HG03558 (cell line): ENCODE data around the gene TEKT1.
"Not testable (repeated sequence)": the region's sequence is repeated elsewhere in the genome, so short reads cannot be mapped to it uniquely, and the experiment has no call there.

ENCODE experiments used
- ATAC-seq: cut with Tn5 transposase; IDR thresholded peaks from one replicate; pipeline ENCODE4 v1.9.1; 2021; ENCODE audit warnings: moderate number of reproducible peaks; ENCODE audit not compliant: unreplicated experiment; ENCODE audit errors: extremely low read depth

Gene TEKT1

DNA sequence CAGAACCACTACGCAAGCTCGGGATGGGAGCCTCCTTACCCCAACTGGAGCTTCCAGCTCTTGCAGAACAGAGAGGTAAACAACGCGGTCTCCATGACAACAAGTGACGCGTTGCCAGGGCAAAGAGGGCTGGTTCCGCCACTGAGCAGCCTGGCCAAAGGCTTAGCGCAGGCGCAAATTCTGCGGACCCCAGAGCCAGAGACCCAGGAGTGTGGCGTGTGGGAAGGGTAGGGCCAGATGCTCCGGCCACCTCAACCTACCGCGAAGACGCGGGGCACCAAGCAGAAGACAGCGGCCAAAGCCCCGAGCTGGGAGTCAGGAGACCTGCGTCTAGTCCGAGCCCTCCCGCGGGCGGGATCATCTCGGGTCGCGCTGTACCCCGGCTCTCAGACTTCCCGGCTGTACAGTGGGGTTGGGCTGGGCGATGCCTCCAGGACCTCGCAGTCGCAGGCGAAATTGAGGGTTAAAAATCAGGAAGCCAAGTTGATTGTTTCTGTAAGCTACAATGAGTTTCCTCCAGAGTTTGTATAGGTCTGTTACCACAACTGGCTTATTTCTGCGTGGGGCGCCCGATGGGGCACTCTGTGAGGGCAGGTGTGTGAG lies at the start of gene TEKT1:
TSS of gene TEKT1 (minus strand) at position 69 of the 603 bp plus-strand sequence. CDS start 1,353 bp downstream, outside the sequence.
- no peak for ATAC-seq

DNA sequence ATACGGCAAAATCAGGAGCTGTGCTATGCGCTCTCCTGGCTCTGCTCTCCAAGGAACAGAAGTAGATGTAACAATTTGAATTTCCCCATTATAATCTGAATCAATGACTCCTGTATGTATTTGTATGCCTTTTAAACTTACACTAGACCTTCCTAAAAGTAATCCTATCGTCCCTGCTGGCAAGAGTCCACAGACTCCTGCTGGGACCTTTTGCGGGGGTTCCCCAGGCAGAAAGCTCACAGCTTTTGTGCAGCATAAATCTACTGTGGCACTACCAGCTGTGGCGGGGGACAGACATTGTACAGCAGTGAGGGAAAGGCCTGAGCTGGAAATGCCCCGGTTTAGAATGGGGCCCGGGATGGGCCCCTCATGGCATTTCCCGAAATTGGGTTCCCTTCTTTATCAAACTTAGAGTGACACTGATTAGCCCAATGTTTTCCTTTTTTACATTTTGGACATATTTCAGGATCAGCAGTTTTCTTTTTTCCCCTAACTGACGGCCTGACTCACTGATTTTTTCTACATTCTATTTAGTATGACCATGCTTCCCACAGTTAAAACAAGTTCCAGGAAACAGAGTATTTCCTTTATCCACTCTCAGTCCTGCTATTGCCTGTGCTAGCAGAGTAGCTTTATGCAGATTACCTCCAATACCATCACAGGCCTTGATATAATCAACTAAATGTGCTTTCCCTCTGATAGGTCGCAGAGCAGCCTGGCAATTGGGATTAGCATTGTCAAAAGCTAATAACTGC lies 47.9 kb upstream of the TEKT1 start:
- ATAC-seq = not testable (repeated sequence)

DNA sequence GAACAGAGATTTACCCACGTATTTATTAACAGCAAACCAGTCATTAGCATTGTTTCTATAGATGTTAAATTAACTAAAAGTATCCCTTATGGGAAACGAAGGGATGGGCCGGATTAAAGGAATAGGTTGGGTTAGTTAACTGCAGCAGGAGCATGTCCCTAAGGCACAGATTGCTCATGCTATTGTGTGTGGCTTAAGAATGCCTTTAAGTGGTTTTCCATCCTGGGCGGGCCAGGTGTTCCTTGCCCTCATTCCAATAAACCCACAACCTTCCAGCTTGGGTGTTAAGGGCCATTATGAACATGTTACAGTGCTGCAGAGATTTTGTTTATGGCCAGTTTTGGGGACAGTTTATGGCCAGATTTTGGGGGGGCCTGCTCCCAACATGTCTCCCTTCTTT lies 43.7 kb upstream of the TEKT1 start:
- ATAC-seq = not testable (repeated sequence)

DNA sequence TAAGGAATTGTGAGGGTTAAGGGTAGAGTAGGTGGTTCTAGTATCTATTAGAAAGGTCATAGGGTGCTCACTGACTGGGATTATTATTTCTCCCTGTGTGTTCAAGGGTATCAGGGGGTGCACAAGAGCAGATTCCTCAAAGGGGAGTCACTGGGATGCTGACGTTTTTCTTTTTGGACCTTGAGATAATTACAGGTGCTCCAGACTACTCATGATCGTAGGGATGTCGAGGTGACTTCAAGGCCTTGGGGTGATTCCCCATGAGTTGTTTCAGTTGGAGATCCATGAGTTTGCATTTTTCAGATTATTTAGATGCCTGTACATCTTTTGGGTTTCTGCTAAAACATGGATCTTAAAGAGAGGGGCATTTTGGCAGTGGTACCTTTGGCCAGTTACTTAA lies 41.4 kb upstream of the TEKT1 start:
- no peak for ATAC-seq

DNA sequence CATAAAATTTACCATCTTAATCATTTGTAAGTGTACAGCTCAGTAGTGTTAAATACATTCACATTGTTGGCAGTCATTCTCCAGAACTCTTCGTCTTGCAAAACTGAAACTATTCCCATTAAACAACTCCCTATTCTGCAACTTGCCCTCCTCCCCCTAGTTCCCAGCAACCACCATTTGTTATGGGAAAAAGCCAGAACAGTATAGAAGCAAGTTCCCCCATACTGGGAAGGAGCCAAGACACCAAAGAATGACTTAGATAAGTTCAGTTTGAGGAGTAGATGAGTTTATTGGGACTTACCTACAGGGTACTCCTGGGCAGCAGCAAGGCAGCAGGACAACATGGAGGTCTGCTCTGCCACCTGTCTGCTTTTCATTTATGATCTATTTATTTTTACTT lies 39.3 kb upstream of the TEKT1 start:
- ATAC-seq = no peak

DNA sequence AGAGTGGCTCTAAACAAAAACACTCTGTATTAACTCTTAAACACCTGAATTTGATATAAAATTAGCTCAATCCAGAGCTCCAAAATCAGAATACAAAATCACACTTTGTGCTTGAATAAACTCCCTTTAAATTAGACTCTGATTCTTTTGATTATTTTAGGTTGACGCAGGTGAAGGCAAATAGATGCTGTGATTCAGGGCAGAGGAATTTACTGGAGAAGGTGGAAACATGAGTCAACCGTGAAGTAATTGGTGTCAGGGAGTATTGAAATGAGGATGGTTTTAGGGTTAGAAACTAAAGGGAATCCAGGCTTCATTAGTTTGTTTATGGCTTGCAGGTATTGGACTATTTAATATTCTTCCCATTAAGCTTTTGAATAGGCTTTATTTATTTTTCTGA lies 37.1 kb upstream of the TEKT1 start:
- no peak for ATAC-seq

DNA sequence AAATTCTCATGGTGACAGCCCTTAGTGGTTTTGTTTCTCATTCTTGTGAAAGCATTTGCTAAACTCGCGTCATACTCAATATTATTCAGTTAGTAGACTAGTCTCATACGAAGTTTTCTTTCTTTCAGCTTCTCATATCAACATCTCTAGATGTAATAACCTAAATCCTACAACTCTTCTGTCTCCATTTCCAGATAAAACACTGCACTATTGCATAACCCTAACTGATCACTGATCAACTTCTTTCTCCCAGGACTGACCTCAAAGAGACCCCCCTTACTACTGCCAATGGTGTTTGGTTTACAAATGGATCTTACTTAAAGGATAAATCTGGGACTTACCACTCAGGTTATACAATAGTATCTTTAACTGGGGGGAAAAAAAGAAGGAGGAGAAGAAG lies 36.3 kb upstream of the TEKT1 start:
- no peak for ATAC-seq

DNA sequence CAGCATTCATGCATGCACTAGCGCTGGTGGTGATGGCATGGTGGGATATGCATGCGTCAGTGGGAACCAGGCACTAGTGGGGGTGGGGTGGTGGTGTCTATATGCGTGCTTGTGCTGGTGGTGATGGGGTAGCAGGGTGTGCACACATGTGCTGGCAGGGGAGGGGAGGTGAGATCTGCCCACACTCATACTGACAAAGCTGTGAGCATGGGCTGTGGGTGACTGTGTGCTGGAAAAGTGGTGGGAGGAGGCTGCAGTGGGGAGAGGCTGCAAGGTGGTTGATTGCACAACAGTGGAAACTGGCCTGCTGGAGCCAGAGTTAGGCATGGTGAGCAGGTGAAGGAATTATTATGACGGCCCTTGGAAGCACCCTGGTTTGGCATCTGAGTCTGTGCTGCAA lies 31.3 kb upstream of the TEKT1 start:
- ATAC-seq = no peak

DNA sequence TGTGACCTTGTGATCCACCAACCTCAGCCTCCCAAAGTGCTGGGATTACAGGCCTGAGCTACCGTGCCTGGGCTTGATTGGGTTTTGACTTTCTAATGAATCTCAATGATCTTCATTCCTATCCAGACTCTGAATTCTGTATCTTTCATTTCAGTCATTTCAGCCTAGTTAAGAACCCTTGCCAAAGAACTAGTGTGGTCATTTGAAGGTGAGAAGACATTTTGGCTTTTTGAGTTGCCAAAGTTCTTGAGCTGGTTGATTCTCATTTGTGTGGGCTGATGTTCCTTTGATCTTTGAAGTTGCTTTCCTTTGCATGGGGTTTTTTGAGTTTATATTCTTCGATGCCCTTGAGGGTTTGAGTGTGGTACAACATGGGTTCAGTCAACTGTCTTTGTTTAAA lies 30.6 kb upstream of the TEKT1 start:
- ATAC-seq = no peak

DNA sequence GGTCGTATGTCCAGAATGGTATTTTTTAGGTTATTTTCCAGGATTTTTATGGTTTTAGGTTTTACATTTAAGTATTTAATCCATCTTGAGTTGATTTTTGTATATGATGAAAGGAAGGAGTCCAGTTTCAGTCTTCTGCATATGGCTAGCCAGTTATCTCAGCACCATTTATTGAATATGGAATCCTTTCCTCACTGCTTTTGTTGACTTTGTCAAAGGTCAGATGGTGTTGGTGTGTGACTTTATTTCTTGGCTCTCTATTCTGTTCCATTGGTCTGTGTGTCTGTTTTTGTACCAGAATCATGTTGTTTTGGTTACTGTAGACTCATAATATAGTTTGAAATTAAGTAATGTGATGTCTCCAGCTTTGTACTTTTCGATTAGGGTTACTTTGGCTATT lies 26.4 kb upstream of the TEKT1 start:
- ATAC-seq = no peak

DNA sequence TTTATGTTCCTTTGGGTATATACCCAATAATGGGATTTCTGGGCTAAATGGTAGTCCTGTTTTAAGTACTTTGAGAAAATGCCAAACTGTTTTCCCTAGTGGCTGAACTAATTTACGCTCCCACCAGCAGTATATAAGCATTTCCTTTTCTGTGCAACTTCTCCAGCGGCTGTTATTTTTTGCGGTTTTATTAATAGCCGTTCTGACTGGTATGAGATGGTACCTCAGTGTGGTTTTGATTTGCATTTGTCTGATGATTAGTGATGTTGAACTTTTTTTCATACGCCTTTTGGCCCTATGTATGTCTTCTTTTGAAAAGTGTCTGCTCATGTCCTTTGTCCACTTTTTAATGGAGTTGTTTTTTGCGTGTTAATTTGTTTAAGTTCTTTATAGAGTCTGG lies 25.8 kb upstream of the TEKT1 start:
- ATAC-seq = no peak

DNA sequence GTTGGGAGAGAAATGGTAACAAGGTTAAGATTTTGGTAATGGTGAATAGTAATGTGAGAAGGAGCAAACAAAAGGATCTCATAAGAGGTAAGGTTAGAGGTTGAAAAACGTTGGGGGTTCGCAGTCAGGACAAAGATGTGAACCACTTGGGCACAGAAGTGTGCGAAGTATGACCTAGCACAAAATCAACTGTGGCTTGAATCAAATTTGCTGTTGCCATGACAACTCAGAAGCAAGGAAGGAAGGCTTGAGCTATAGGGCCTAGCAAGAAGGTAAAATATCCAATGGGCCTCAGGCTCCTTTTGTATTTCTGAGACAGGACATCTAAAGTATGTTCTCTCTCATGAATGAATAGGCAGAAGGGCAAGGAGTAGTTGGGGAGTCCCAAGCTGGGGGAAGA lies 24.5 kb upstream of the TEKT1 start:
- ATAC-seq = no peak

DNA sequence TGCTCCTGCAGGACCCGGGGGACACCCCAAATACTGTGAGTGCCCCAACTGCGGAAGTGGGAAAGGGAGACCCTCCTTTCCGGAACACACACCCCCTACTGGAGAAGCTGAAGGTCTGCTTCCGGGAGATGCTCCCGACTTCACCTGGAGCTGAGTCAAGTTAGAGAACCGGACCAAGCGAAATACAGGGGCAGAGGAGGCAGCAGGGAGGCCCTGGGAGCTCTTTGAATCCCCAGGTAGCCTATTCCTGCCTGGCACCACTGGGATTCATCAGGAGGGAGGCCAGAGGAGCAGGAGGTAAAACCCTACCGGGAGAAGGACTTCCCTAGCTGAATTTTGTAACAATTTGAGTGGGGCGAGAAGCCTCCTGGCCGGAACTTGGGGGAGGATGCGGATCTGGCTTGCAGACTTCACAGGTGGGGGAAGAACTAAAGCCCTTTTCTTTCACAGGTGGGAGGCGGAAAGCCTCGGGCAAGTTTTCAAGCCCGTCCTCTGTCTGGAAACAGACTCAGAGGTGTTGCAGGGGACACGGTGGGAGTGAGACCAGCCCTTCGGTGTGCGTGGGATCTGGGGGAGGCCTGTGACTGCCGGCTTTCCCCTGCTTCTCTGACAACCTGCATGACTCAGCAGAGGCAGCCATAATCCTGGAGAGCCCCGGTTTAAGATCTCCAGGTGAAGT lies 22.4 kb upstream of the TEKT1 start:
- no peak for ATAC-seq

DNA sequence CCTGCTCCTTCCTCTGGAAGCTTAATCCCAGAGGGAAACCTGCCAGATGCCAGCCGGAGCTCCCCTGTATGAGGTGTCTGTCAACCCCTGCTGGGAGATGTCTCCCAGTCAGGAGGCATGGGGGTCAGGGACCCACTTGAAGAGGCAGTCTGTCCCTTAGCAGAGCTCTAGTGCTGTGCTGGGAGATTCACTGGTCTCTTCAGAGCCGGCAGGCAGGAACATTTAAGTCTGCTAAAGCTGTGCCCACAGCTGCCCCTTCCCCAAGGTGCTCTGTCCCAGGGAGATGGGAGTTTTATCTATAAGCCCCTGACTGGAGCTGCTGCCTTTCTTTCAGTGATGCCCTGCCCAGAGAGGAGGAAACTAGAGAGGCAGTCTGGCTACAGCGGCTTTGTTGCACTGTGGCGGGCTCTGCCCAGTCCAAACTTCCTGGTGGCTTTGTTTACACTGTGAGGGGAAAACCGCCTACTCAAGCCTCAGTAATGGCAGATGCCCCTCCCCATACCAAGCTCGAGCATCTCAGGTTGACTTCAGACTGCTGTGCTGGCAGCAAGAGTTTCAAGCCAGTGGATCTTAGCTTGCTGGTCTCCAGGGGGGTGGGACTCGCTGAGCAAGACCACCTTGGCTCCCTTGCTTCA lies 17.1 kb upstream of the TEKT1 start:
- not testable (repeated sequence) for ATAC-seq

DNA sequence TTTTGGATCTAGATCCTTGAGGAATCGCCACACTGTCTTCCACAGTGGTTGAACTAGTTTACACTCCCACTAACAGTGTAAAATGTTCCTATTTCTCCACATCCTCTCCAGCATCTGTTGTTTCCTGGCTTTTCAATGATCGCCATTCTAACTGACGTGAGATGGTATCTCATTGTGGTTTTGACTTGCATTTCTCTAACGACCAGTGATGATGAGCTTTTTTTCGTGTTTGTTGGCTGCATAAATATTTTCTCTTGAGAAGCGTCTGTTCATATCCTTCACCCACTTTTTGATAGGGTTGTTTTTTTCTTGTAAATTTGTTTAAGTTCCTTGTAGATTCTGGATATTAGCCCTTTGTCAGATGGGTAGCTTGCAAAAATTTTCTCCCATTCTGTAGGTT lies 14.6 kb upstream of the TEKT1 start:
- not testable (repeated sequence) for ATAC-seq

DNA sequence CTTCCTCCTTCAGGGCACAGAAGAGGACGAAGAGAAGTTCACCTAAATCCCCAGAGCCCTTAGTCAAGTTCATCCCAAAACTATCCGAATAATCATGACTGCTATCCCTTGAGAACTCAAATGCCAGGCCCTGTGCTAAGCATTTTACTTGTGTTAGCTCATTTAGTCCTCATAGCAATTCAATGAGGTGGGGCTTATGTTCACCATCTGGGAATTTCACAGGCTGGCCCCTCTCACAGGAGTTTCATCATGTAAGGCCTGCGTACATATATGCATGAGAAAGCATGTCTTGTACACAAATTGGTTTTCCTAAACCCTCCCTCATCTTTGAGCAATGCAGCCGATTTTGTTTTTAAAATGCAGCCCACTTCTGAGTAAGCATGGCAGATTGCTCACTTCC lies 12.9 kb upstream of the TEKT1 start:
- not testable (repeated sequence) for ATAC-seq

DNA sequence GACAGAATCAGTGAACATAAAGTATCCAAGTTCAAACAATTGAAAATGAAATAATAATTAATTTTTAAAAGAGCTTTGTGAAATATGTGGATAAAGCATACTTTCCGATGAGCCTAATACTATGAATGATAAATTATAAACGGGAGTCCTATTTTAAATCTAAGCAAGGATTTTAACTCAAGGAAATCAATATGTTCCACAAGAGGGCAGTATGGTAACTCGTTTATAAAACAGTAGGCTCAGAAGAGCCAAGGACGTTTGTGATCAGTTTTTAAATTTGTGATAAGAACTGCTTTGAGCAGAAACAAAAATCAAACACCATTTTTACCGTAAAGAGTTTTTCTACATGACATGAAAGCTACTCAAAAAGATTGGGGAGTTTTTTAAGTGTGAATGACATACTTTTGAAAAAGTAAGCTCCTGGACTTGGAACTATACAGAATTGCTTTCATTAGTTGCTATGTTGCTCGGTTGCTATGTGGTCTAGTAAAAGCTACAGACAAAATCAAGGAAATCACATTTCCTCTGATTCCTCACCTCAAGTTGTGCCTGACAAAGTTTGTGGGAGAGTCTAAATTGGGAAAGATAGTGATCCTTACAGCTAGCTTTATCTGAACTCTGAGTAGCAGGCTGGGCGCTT lies 11.8 kb upstream of the TEKT1 start:
- ATAC-seq = no peak

DNA sequence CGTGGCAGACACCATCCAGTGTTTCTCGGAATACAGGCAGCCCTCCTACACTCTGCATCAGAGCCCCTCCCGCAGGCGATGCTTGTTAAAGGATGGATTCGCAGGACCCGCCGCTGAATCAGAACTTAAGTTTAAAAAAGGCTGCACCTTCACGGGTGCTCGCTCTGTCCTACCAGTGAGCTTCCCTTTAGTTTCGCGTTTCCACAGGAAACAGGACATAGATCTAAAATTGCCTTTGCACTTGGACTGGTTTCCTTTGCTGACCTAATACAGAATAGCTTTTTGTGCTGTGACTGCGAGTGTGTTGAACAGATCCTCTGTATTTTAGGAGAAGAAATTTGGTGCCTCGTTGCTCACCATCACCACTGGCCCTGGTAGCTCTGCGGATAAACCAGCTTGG lies 10.2 kb upstream of the TEKT1 start:
- ATAC-seq = not testable (repeated sequence)

DNA sequence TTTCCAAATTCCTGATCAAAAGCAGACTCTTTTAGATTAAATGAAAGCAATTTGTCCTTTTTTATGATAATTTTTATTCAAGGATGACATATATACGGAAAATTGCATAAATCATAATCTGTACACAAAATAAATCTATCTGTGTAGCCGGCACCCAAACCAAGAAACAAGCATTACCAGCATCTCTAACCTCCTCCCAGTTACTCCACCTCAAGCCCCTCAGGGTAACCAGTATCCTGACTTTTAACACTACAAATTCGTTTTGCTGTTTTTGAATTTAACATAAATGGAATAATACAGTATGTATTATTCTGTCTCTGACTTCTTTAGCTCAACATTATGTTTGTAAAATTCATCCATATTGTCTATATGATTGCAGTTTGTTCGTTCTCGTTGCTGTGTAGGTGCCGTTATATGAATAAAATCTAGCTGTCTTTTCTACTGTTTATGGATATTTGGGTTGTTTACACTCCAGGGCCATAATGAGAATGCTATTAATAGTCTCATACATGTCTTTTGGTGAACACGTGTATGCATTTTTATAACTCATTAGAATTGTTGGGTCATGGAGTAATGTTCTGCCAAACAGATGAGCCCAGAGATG lies 1.0 kb downstream of the TEKT1 start:
- no peak for ATAC-seq

DNA sequence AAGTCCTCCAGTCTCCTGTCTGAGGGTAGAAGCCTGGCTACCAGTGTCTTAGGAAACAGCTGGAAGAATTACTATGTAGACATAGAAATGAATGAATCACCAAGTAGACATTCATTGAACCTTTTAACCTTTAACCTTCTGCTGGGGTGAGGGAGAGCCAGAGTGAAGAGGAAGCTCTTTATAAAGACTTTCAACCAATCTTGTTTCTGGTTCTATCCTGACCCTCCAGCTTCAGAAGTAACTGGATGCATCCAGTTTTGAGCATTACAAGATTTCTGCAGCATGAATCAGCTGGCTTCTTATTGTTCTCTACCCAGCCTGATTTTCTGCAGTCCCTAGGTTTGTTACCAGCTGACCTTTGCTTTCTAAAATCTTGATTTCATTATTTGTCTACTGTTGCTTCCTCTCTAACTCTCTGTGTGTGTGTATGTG lies 8.5 kb downstream of the TEKT1 start:
- no peak for ATAC-seq
